Mesenchymal stem cell (in vitro differentiated cells and primary cell): ENCODE data around the gene ZEB1.
A peak's percentile ranks its signal among the peaks of the same experiment; 100 is the strongest.

Source experiments
- DNase-seq: peaks from one replicate; pipeline ENCODE4 v3.0.0-alpha.2; 2013
- H2AFZ ChIP-seq: one replicate; pipeline ENCODE4 v1.6.1; 2013; ENCODE audit warnings: low read depth, mild to moderate bottlenecking, control low read depth, inconsistent platforms, low read length, moderate library complexity
- H2AK5ac ChIP-seq: 2 replicates; pipeline ENCODE4 v1.6.1; 2013; ENCODE audit warnings: low read length, moderate library complexity, mild to moderate bottlenecking, inconsistent platforms; ENCODE audit not compliant: severe bottlenecking
- H2BK120ac ChIP-seq: one replicate; pipeline ENCODE4 v1.6.1; 2013; ENCODE audit warnings: low read depth, mild to moderate bottlenecking, inconsistent platforms, low read length, moderate library complexity
- H2BK12ac ChIP-seq, 2 experiments: one replicate each; pipeline ENCODE4 v1.6.1; 2013; ENCODE audit warnings: inconsistent platforms in 2 of 2, low read length in 2 of 2, mild to moderate bottlenecking in 2 of 2, moderate library complexity in 2 of 2, control low read depth in 1 of 2
- H2BK15ac ChIP-seq: one replicate; pipeline ENCODE4 v1.6.1; 2013; ENCODE audit warnings: mild to moderate bottlenecking, low read depth, inconsistent platforms; ENCODE audit not compliant: poor library complexity, severe bottlenecking
- H2BK5ac ChIP-seq: 2 replicates; pipeline ENCODE4 v1.6.1; 2013; ENCODE audit warnings: low read depth, mild to moderate bottlenecking, low read length, control low read depth, inconsistent platforms; ENCODE audit not compliant: poor library complexity, severe bottlenecking
- H3K14ac ChIP-seq, 2 experiments: one replicate each; pipeline ENCODE4 v1.6.1; 2013; ENCODE audit warnings: inconsistent platforms in 2 of 2, low read length in 2 of 2, control low read depth in 1 of 2, mild to moderate bottlenecking in 1 of 2, moderate library complexity in 1 of 2
- H3K18ac ChIP-seq, 2 experiments: one replicate each; pipeline ENCODE4 v1.6.1; 2013; ENCODE audit warnings: inconsistent platforms in 2 of 2, low read length in 2 of 2, control low read depth in 1 of 2, low read depth in 1 of 2, mild to moderate bottlenecking in 1 of 2
- H3K23ac ChIP-seq, 2 experiments: one replicate each; pipeline ENCODE4 v1.6.1; 2013; ENCODE audit warnings: inconsistent platforms in 2 of 2, low read length in 2 of 2, mild to moderate bottlenecking in 2 of 2, moderate library complexity in 2 of 2, control low read depth in 1 of 2
- H3K27ac ChIP-seq: 2 replicates; pipeline ENCODE4 v1.5.1; 2013; ENCODE audit warnings: mild to moderate bottlenecking, moderate library complexity, low read length, control low read depth, inconsistent platforms; ENCODE audit not compliant: poor library complexity, severe bottlenecking
- H3K27me3 ChIP-seq, 2 experiments: 2 replicates each; pipeline versions ENCODE4 v1.6.1 to v1.7.0; 2013; ENCODE audit warnings: low read length in 2 of 2, mild to moderate bottlenecking in 2 of 2, moderate library complexity in 2 of 2, control low read depth in 1 of 2, inconsistent platforms in 1 of 2; ENCODE audit not compliant: control insufficient read depth in 1 of 2, insufficient read depth in 1 of 2
- H3K36me3 ChIP-seq, 2 experiments: 2 replicates each; pipeline versions ENCODE4 v1.6.1 to v1.7.0; 2013; ENCODE audit warnings: low read length in 2 of 2, control low read depth in 1 of 2, inconsistent platforms in 1 of 2, low read depth in 1 of 2, mild to moderate bottlenecking in 1 of 2; ENCODE audit not compliant: insufficient read depth in 2 of 2, control insufficient read depth in 1 of 2
- H3K4ac ChIP-seq, 2 experiments: one replicate each; pipeline ENCODE4 v1.6.1; 2013; ENCODE audit warnings: inconsistent platforms in 2 of 2, low read length in 2 of 2, mild to moderate bottlenecking in 2 of 2, moderate library complexity in 2 of 2, control low read depth in 1 of 2, low read depth in 1 of 2
- H3K4me1 ChIP-seq: 2 replicates; pipeline ENCODE4 v1.6.1; 2013; ENCODE audit warnings: low read depth, low read length, control low read depth; ENCODE audit not compliant: control insufficient read depth, insufficient read depth
- H3K4me2 ChIP-seq: 2 replicates; pipeline ENCODE4 v1.6.1; 2013; ENCODE audit warnings: low read length, mild to moderate bottlenecking, inconsistent platforms; ENCODE audit not compliant: poor library complexity, severe bottlenecking
- H3K4me3 ChIP-seq, 2 experiments: 2 replicates each; pipeline versions ENCODE4 v1.5.1 to v1.7.0; 2013; ENCODE audit warnings: low read length in 2 of 2, mild to moderate bottlenecking in 2 of 2, control low read depth in 1 of 2, low read depth in 1 of 2; ENCODE audit not compliant: insufficient read depth in 1 of 2
- H3K79me1 ChIP-seq: replicated peaks from 2 replicates; pipeline ENCODE4 v1.6.1; 2013; ENCODE audit warnings: mild to moderate bottlenecking, control low read depth, low read length, inconsistent platforms; ENCODE audit not compliant: poor library complexity, severe bottlenecking
- H3K9ac ChIP-seq: 2 replicates; pipeline ENCODE4 v1.7.0; 2013; ENCODE audit warnings: mild to moderate bottlenecking, low read length, moderate library complexity
- H3K9me3 ChIP-seq: 2 replicates; pipeline ENCODE4 v1.7.0; 2013; ENCODE audit warnings: mild to moderate bottlenecking, low read length; ENCODE audit not compliant: control insufficient read depth
- H4K8ac ChIP-seq: one replicate; pipeline ENCODE4 v1.6.1; 2013; ENCODE audit warnings: inconsistent platforms, mild to moderate bottlenecking, low read length, moderate library complexity
- H4K91ac ChIP-seq: one replicate; pipeline ENCODE4 v1.6.1; 2013; ENCODE audit warnings: mild to moderate bottlenecking, low read length, inconsistent platforms
- WGBS: methylation state at CpG from one replicate; pipeline ENCODE4 v1.1.7; 2013; ENCODE audit warnings: mixed read lengths; 5-methylcytosine and 5-hydroxymethylcytosine counted together

The ZEB1 gene

GRCh38 chr10:31346953-31347352 is 27.9 kb downstream of the ZEB1 start:
- Histone ChIP-seq H3K36me3 (peaks cover 0 to 3% of the 10 kb centered on the region in 2 experiments), H3K23ac (no peak overlapping the region), H3K79me1 (peaks cover 3% of the 10 kb centered on the region), H4K8ac (no peak overlapping the region), H4K91ac (no peak overlapping the region), H3K9me3 (no peaks in the 10 kb centered on the region), H3K4me2 (no peak overlapping the region), H3K4ac (no peak overlapping the region), H2AK5ac (no peak overlapping the region), H3K18ac (no peak overlapping the region), H3K4me3 (no peak overlapping the region), H3K27ac (no peak overlapping the region), H3K27me3 (no peaks in the 10 kb centered on the region), H3K4me1 (no peaks in the 10 kb centered on the region), H2AFZ (no peak overlapping the region), H3K14ac (no peak overlapping the region), H2BK12ac (no peak overlapping the region), H2BK5ac (no peak overlapping the region), H2BK15ac (no peak overlapping the region), H2BK120ac (no peak overlapping the region), H3K9ac (no peak overlapping the region)
- DNase-seq, result no peak
- no CpG with 5 or more reads among the region's 1 CpG for WGBS

GRCh38 chr10:31347705-31348104 is 28.7 kb downstream of the ZEB1 start:
- DNase-seq, result no peak
- Histone ChIP-seq H3K9ac (peak overlapping the region; percentile 33), H3K23ac (no peak overlapping the region)

GRCh38 chr10:31350891-31351290 is 31.9 kb downstream of the ZEB1 start:
- DNase-seq, result no peak
- no peaks in the 10 kb centered on the region for H3K27me3 ChIP-seq
- no peak overlapping the region for H3K4me3 ChIP-seq
- no peak overlapping the region for H2AK5ac ChIP-seq
- H2BK5ac ChIP-seq, result no peak overlapping the region
- no peaks in the 10 kb centered on the region for H3K9me3 ChIP-seq
- no peak overlapping the region for H2BK120ac ChIP-seq
- H2BK12ac ChIP-seq, result no peak overlapping the region
- no peak overlapping the region for H3K14ac ChIP-seq
- peak overlapping the region; percentile 9 for H3K9ac ChIP-seq
- no peak overlapping the region for H4K91ac ChIP-seq
- no peak overlapping the region for H2AFZ ChIP-seq
- no peak overlapping the region for H2BK15ac ChIP-seq
- H3K36me3 ChIP-seq, result peaks cover 0 to 6% of the 10 kb centered on the region in 2 experiments
- no peak overlapping the region for H3K4ac ChIP-seq
- no peak overlapping the region for H3K23ac ChIP-seq
- H3K18ac ChIP-seq, result no peak overlapping the region
- no peak overlapping the region for H3K27ac ChIP-seq
- H3K4me2 ChIP-seq, result no peak overlapping the region
- H3K4me1 ChIP-seq, result peaks cover 2% of the 10 kb centered on the region
- H4K8ac ChIP-seq, result no peak overlapping the region
- peaks cover 4% of the 10 kb centered on the region for H3K79me1 ChIP-seq
- 100% methylated on average over 1 of the region's 1 CpG for WGBS

More at GRCh38 chr10:31347705-31348104, 28.7 kb downstream of the ZEB1 start:
- H2BK12ac ChIP-seq, result no peak overlapping the region
- H3K4me3 ChIP-seq, result no peak overlapping the region
- H4K8ac ChIP-seq, result no peak overlapping the region
- no peak overlapping the region for H2BK5ac ChIP-seq
- no peak overlapping the region for H2BK120ac ChIP-seq
- H3K9me3 ChIP-seq, result no peaks in the 10 kb centered on the region
- H3K79me1 ChIP-seq, result peaks cover 5% of the 10 kb centered on the region
- H2BK15ac ChIP-seq, result no peak overlapping the region
- H3K36me3 ChIP-seq, result peaks cover 0 to 3% of the 10 kb centered on the region in 2 experiments
- no peaks in the 10 kb centered on the region for H3K27me3 ChIP-seq
- H3K27ac ChIP-seq, result no peak overlapping the region
- peaks cover 2% of the 10 kb centered on the region for H3K4me1 ChIP-seq
- no peak overlapping the region for H4K91ac ChIP-seq
- no peak overlapping the region for H2AFZ ChIP-seq
- H3K4me2 ChIP-seq, result no peak overlapping the region
- no peak overlapping the region for H2AK5ac ChIP-seq
- H3K14ac ChIP-seq, result no peak overlapping the region
- H3K4ac ChIP-seq, result no peak overlapping the region
- H3K18ac ChIP-seq, result no peak overlapping the region

- H2AFZ ChIP-seq, result no peak overlapping the region
- H3K4me3 ChIP-seq, result no peak overlapping the region
- 89% methylated on average over 1 of the region's 2 CpGs for WGBS
- peaks cover 2% of the 10 kb centered on the region for H3K4me1 ChIP-seq
- no peak overlapping the region for H2AK5ac ChIP-seq
- no peak overlapping the region for H4K8ac ChIP-seq
- H3K36me3 ChIP-seq, result peaks cover 0 to 6% of the 10 kb centered on the region in 2 experiments
- no peak overlapping the region for H3K4me2 ChIP-seq
- H3K27me3 ChIP-seq, result no peaks in the 10 kb centered on the region
- no peak overlapping the region for H3K18ac ChIP-seq
- H2BK15ac ChIP-seq, result no peak overlapping the region
- peak overlapping the region in 1 of 2 experiments; percentile 45 for H2BK12ac ChIP-seq
- H3K4ac ChIP-seq, result no peak overlapping the region
- H3K23ac ChIP-seq, result no peak overlapping the region
- DNase-seq, result no peak
- H3K79me1 ChIP-seq, result peaks cover 6% of the 10 kb centered on the region
- no peak overlapping the region for H3K27ac ChIP-seq
- peak overlapping the region; percentile 50 for H4K91ac ChIP-seq
- H2BK5ac ChIP-seq, result no peak overlapping the region
- H3K14ac ChIP-seq, result no peak overlapping the region
- H3K9me3 ChIP-seq, result no peaks in the 10 kb centered on the region
- H2BK120ac ChIP-seq, result no peak overlapping the region
- no peak overlapping the region for H3K9ac ChIP-seq
Measured at GRCh38 chr10:31352436-31353226, 33.6 kb downstream of the ZEB1 start.
